DMS 273 (cell line): ENCODE data around the gene TMEM123.
"Not testable (repeated sequence)": the region's sequence is repeated elsewhere in the genome, so short reads cannot be mapped to it uniquely, and the experiment has no call there.

Source experiments
- DNase-seq: peaks from one replicate; lab custom pipeline; 2025; ENCODE audit not compliant: unreplicated experiment; lab: John Stamatoyannopoulos, UW

Gene TMEM123

GRCh38 chr11:102451041-102451680 is 1.4 kb downstream of the TMEM123 start:
- no peak for DNase-seq

- DNase-seq = no peak
Observed at GRCh38 chr11:102449651-102450570, 2.7 kb downstream of the TMEM123 start.

- peak; percentile 2 for DNase-seq
Observed at GRCh38 chr11:102448869-102449224, 3.7 kb downstream of the TMEM123 start.

DNA sequence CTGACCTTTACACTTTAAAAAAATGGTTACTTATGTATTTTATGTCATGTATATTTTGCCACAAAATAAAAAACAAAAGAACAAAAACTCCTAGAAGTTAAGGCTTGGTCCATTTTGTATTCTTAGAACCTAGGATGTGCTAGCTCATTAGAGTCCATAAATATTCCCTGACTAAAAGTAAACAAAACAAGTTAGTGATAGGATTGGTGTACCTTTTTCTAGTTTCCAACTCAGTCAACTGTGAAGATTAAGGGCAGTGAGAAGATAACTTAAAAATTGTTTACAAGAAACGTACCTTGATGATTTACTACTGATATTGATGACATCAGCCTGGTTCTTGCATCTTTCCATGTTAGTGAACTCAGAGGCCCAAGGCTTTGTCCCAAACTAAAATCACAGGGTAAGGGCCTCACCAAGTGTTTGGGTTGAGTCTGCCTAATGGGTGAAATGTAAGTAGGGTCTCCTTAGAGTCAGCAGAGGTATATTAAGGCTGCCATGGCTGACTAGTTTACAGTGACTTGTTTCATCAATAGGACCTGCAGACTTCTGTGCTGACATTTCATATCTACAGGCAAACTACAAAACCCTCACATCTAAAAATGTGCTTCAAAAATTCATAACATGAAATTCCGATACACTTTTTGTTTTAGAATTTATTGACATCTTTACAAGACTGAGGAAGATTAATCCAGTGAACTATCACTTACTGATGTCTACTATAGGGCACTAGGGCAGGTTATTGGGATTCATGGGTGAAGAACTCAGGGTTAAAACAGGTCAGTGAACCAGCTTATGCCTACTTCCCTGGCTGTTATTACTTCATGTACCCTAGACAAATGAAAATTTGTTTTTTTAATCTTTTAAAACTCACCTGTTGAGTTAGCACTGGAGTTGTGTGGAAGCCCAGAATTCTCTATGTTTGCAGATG is 4.4 kb downstream of the TMEM123 start:
- no peak for DNase-seq

GRCh38 chr11:102447193-102447592 is 5.4 kb downstream of the TMEM123 start:
- DNase-seq = no peak

- no peak for DNase-seq
Observed at GRCh38 chr11:102446606-102447005, 6.0 kb downstream of the TMEM123 start.

DNA sequence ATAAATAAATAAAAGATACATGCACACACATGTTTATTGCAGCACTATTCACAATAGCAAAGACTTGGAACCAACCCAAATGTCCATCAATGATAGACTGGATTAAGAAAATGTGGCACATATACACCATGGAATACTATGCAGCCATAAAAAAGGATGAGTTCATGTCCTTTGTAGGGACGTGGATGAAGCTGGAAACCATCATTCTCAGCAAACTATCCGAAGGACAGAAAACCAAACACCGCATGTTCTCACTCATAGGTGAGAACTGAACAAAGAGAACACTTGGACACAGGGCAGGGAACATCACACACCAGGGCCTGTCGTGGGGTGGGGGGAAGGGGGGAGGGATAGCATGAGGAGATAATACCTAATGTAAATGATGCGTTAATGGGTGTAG is 7.9 kb downstream of the TMEM123 start:
- not testable (repeated sequence) for DNase-seq

GRCh38 chr11:102444142-102444541 is 8.4 kb downstream of the TMEM123 start:
- DNase-seq = not testable (repeated sequence)

DNA sequence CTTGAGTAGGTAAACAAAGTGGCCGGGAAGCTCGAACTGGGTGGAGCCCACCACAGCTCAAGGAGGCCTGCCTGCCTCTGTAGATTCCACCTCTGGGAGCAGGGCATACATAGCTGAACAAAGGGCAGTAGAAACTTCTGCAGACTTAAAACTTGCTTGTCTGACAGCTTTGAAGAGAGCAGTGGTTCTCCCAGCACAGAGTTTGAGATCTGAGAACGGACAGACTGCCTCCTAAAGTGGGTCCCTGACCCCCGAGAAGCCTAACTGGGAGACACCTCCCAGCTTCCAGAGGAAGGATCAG is 13.6 kb downstream of the TMEM123 start:
- DNase-seq = not testable (repeated sequence)

GRCh38 chr11:102438311-102439062 is 14.1 kb downstream of the TMEM123 start:
- DNase-seq = no peak

GRCh38 chr11:102437727-102438126 is 14.8 kb downstream of the TMEM123 start:
- no peak for DNase-seq

- DNase-seq = no peak
Observed at GRCh38 chr11:102436976-102437375, 15.6 kb downstream of the TMEM123 start.

DNA sequence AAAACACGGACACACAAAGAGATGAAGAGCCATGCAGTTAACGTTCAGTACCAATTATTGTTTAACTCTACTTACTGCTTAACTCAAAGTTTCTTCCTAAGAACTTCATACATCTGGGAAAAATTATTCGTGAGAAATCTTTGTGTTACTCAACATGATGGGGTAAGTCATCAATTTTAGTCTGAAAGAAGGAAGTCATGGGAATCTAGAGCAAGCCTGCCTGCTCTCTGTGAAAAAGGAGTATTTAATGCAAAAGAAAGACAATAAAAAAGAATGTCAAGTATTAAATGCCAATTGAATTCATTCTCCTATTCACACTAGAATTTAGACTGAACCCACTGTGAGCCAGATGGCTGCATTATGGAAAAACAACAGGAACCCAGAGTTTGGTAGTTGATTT is 16.0 kb downstream of the TMEM123 start:
- no peak for DNase-seq

- DNase-seq = no peak
Observed at GRCh38 chr11:102435688-102436087, 16.9 kb downstream of the TMEM123 start.

DNA sequence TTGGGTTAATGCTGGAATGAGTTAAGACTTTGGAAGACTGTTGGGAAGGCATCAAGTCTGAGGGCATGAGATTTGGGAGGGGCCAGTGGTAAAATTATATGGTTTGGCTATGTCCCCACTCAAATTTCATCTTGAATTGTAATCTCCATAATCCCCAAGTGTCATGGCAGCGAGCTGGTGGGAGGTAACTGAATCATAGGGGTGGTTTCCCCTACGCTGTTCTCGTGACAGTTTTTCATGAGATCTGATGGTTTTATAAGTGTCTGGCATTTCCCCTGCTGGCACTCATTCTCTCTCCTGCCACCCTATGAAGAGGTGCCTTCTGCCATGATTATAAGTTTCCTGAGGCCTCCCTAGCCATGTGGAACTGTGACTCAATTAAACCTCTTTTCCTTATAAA is 19.0 kb downstream of the TMEM123 start:
- not testable (repeated sequence) for DNase-seq

DNA sequence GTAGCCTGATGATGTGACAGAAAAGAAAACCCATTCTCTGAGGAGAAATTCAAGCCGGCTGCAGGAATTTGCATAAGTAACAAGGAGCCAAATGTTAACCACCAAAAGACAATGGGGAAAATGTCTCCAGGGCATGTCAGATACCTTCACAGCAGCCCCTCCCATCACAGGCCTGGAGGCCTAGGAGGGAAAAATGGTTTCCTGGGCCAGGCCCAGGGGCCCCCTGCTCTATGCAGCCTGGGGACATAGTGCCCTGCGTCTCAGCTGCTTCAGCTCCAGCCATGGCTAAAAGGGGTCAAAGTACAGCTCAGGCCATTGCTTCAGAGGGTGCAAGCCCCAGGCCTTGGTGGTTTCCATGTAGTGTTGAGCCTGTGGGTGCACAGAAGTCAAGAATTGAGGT is 20.0 kb downstream of the TMEM123 start:
- DNase-seq = not testable (repeated sequence)

GRCh38 chr11:102431404-102431803 is 21.2 kb downstream of the TMEM123 start:
- no peak for DNase-seq

GRCh38 chr11:102430158-102430836 is 22.3 kb downstream of the TMEM123 start:
- DNase-seq = peak; percentile 41

DNA sequence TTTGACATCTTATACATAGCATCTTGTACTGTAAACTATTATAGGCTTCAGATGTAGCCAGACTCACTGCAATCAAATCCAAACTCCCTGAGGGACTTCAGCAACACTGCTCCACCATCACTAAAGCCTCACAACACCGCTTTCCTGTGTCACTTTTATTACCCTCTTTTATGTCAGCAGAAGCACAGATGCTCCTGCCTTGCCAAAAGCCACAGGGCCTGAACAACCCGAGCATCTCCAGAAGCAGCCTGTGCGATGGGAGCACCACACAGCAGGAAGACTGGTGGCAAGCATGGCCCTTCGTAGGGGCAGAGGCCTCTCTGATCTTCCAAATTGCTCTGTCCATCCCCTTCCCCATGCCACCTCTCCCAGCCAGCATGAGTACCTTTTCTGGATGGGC is 22.9 kb downstream of the TMEM123 start:
- DNase-seq = no peak

DNA sequence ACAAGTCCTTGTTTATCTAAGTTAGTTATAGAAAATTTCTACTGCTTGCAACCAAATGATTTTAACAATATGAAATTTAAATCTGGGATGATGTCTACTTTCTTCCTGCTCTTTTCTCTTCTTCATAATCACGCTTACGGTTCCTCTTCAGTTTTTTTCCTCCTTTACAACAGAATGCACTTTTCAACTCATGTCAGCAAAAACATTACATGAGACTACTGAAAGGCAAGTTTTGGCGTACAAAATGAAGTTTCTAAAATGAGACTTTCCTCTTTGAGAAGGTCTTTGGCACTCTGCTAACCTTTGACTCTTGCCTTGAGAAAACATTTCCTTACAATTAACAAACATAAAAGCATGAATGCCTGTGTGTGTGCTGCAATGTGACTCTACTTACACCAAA is 23.3 kb downstream of the TMEM123 start:
- no peak for DNase-seq
